GM13977 (cell line): ENCODE results near the gene TMEM198.

Experiments
- DNase-seq: peaks from one replicate; pipeline ENCODE4 v3.0.0; 2012; ENCODE audit warnings: low spot score
- in situ Hi-C: fragments of 300-500 bp; cut with MboI; formaldehyde crosslinking; loops from one replicate; pipeline ENCODE4 v1.12.0; 2022; ENCODE audit warnings: low sequenced_read_pairs, low pct_unique_long_range_greater_than_20kb, mixed read lengths, inconsistent platforms; ENCODE audit not compliant: unreplicated experiment
- TF ChIP-seq, protein P1 (sequence below): IDR thresholded peaks from 2 replicates; pipeline ENCODE4 v1.5.1; 2012; ENCODE audit warnings: mild to moderate bottlenecking, control low read depth; ENCODE audit not compliant: insufficient read depth; ENCODE audit errors: extremely low read depth, missing control alignments

Gene TMEM198

DNA sequence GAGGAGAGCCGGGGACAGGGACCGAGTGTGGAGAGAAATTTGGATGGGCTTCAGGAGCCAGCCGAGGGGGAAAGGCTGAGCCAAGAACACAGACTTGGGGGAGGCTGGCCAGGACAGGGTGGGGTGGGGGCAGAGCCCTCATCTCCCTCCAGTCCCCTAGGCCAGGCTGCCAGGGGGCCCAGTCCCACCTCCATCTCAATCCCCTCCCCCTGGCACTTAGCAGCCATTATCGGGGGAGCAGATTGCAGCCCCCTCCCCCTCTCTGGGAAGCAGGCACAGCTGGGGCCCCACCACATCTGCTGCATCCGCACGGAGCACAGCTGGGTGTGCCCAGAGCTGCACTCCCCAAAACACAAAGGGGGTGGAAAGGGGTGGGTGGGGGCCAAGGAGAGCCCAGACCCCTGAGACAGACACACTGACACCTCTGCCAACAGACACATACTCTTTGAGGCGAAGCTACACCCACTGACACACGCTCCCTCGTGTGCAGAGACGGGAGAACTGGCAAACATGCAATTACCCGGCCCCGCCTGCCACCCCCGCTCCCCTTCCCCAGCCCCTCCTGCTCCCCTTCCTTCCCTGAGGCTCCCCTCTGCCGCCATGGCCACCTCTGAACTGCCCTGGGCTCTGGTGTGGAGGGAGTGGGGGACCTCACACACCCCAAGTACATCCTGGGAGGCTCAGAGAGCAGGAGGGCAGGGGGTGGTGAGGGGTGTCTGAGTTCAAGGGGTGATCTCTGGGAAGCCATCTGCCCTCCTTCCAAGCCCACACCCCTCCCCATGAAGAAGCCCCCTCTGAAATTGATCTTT is 34.7 kb upstream of the TMEM198 start:
- no peak for DNase-seq
- TF ChIP-seq, protein P1, sequence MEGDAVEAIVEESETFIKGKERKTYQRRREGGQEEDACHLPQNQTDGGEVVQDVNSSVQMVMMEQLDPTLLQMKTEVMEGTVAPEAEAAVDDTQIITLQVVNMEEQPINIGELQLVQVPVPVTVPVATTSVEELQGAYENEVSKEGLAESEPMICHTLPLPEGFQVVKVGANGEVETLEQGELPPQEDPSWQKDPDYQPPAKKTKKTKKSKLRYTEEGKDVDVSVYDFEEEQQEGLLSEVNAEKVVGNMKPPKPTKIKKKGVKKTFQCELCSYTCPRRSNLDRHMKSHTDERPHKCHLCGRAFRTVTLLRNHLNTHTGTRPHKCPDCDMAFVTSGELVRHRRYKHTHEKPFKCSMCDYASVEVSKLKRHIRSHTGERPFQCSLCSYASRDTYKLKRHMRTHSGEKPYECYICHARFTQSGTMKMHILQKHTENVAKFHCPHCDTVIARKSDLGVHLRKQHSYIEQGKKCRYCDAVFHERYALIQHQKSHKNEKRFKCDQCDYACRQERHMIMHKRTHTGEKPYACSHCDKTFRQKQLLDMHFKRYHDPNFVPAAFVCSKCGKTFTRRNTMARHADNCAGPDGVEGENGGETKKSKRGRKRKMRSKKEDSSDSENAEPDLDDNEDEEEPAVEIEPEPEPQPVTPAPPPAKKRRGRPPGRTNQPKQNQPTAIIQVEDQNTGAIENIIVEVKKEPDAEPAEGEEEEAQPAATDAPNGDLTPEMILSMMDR: no peak
- in situ Hi-C loops: no loop called here

DNA sequence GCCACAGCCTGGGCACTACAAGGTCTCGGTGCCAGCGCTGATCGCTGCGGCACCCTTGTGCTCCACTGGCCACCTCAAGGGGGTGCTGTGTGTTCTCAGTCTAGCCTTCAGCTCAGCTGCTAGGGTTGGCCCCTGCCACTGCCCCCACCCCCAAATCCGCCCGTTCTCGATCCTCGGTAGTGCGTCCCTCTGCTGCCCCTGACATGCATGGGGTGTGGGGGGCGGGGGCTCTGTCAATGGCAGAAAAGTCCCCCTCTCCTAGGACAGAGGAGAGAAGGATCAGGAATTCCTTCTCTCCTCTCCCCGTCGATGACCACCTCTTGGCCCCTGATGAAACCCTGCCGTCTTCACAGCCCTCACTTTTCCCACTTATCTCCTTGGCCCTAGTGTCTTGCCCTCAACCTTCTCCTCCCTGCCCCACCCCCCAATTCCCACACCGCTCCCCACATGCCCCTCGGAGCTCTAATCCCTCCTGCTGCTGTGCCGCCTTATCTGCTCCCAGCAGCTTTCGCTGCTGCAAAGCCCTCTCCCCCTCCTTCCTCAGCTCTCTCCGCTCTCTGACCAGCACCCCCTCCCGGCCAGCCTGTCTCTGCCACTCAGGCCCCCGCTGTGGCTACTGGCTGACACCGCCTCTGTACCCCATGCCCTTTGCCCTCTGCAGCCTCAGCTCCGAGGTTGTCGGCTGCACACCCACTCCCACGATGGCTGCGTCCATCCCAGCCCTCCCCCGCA is 33.9 kb upstream of the TMEM198 start:
- in situ Hi-C loops: no loop called here
- TF ChIP-seq, protein P1: peak; percentile 77
- DNase-seq: peak; percentile 73

DNA sequence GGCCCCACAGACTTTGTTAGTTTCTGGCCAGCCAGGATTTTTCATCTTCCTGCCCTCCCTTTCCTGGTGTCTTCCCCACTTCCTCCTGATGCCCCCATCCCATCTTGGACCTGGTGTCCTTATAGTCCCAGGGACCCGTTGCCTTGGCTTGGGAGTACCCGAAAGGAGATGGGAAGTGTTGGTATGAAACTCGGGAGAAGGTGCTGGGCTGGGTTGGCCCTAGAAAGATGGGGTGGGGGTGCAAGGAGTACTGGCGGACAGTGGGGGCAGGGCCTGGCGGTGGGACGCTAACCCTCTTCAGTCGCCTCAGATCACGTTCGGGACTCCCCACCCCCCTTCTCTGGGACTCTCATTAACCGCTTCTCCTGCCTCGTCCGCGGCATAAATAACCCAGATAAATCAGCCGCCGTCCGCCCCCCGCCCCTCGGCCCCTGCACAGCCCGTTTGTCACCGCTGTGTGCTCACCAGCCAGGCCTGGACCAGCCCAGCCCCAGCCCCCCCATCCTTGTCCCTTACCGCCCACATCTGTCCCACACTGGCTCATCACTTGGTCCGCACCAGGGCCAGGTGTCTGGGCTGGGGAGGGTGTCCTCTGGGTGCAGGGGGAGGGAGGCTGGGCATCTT is 33.2 kb upstream of the TMEM198 start:
- no peak for DNase-seq
- in situ Hi-C loops: no loop called here
- TF ChIP-seq, protein P1: no peak

DNA sequence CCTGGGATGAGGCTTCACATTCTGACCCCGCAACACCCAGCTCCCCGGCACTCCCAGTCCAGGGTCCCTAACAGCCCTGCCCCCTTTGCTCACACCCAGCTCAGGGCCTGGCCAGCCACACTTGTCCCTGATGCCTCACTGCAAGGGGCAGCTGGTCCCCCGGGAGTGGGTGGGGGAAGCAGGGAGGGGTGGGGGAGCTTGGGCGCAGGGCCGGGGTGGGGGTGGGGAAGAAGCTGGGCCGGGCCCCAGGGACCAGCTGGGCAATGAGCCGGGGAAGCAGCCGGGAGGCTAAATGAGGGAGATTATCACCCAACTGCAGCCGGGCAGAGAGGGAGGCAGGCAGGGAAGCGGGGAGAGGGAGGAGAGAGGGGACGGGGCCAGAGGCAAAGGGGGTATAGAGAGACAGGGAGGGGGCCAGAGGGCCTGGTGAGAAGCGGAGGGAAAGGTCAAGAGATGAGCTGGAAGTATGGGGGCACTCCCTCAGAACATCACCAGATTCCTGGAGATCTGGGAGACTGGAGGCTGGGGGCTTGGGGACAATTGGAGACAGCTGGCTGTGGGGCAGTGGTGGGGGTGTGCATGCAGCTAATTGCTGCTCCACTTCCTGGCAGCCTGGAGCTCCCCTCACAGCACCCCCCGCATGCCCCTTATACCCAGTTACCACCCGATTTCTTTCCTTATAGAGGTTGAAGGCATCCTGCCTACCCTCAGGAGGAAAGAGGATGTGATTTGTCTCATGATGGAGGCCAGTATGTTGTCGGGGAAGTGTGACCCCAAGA is 32.1 kb upstream of the TMEM198 start:
- TF ChIP-seq, protein P1: no peak
- in situ Hi-C loops: no loop called here
- DNase-seq: no peak

DNA sequence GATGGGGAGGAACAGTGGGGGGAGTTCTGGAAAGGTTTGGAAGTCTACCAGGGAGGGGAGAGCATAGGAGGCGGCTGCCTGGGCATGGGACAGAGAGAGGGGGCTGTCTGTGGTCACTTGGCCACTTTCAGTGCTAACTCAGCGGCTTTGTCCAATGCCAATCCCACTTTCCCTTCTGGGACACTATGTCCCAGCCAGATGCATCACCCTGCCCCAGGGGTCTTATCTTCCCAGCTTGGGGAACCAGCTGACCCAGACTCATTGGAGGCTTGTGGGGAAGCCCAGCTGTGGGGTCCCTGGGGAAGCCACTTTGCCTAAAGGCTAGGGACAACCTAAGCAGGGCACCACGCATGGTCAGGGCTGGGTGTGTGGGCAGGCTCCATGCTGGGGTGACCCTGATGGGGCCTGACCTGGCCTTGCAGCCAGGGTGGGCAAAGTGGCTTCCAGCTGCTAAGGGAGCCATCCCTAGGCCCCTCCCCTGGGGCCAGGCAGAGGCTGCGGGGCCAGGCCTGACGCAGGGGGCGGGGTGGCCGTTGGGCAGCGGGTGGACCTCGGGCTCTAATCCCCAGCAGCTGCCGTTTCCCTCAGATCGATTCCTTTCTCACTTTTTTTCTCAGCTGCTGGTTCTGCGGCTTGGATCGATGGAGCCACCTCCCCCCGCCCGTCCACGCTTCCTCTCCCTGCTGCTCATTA is 31.2 kb upstream of the TMEM198 start:
- in situ Hi-C loops: no loop called here
- DNase-seq: no peak
- TF ChIP-seq, protein P1: no peak
